ENCODE measurements around the gene AAMDC. TPM values are rescaled to one million over a fixed set of nuclear protein-coding genes. Genes with fewer than 3 reads are reported as not detected.
"Not testable (repeated sequence)": the region's sequence is repeated elsewhere in the genome, so short reads cannot be mapped to it uniquely, and the experiment has no call there.

The AAMDC gene
- total RNA-seq, 1 experiment from 2014 or later, result 20.7 TPM

- Histone ChIP-seq H3K14ac (ENCODE audit: insufficient read depth, low read length) (no peak overlapping the region), H3K23me2 (ENCODE audit: insufficient read length, low read depth, low read length, poor library complexity, severe bottlenecking) (no peaks in the 10 kb centered on the region), H4K5ac (ENCODE audit: insufficient read length, low read depth, low read length) (no peak overlapping the region), H2BK20ac (ENCODE audit: low read depth, low read length, poor library complexity, severe bottlenecking) (no peak overlapping the region), H2BK5ac (ENCODE audit: insufficient read length, low read length) (no peak overlapping the region), H3K27ac (ENCODE audit: insufficient read length, low read depth, low read length) (no peak overlapping the region), H3K27me3 (ENCODE audit: insufficient read depth, low read length) (no peaks in the 10 kb centered on the region), H4K20me1 (ENCODE audit: control insufficient read depth, insufficient read depth, insufficient read length) (no peaks in the 10 kb centered on the region), H2BK12ac (ENCODE audit: insufficient read length, low read depth, low read length) (no peak overlapping the region), H2BK120ac (ENCODE audit: low read depth, low read length, poor library complexity, severe bottlenecking) (no peak overlapping the region), H2BK15ac (ENCODE audit: low read depth, low read length) (no peak overlapping the region), H3K9ac (ENCODE audit: extremely low read depth, insufficient read length, low read length) (no peak overlapping the region), H4K91ac (ENCODE audit: insufficient read length, low read depth, low read length) (no peak overlapping the region), H3T11ph (ENCODE audit: low read length) (no peak overlapping the region), H3K18ac (ENCODE audit: insufficient read length, low read depth, low read length) (no peak overlapping the region), H3K4ac (ENCODE audit: low read depth, low read length) (no peak overlapping the region), H3K79me1 (ENCODE audit: insufficient read depth, low read depth, low read length, poor library complexity, severe bottlenecking) (no peaks in the 10 kb centered on the region), H3K79me2 (ENCODE audit: insufficient read depth, low read length) (no peaks in the 10 kb centered on the region), H3K23ac (ENCODE audit: insufficient read length, low read depth, low read length) (no peak overlapping the region), H3K4me1 (ENCODE audit: insufficient read depth, low read length) (no peaks in the 10 kb centered on the region), H2AFZ (ENCODE audit: low read length) (no peak overlapping the region), H3K4me2 (ENCODE audit: insufficient read depth, insufficient read length, low read length) (no peak overlapping the region), H4K8ac (replicated peaks; ENCODE audit: insufficient read length, low read depth, low read length) (no peak overlapping the region), H3K9me3 (ENCODE audit: control insufficient read depth, low read depth, low read length) (peaks cover 22% of the 10 kb centered on the region), H2AK5ac (ENCODE audit: insufficient read length, low read length) (no peak overlapping the region), H3K56ac (ENCODE audit: insufficient read length, low read depth, low read length) (no peak overlapping the region)
- no CpG with 5 or more reads among the region's 2 CpGs for WGBS (ENCODE audit: extremely low coverage, insufficient read length, low lambda C conversion rate)
- Mint-ChIP-seq H3K36me3 (ENCODE audit: insufficient read depth in 1 of 3, low read depth in 3 of 3) (peaks cover 50 to 59% (median 54%) of the 10 kb centered on the region in 3 experiments), H3K4me1 (peaks cover 2 to 4% of the 10 kb centered on the region in 2 experiments), H3K9me3 (peaks cover 42 to 47% of the 10 kb centered on the region in 2 experiments), H3K27ac (no peak overlapping the region; a peak in 1 of 7 replicates), H3K27me3 (ENCODE audit: low read depth) (peaks cover 2% of the 10 kb centered on the region), H3K4me3 (no peak overlapping the region)
- no peak for DNase-seq
- no peak for TF ChIP-seq CTCF (conservative IDR thresholded peaks at IDR 0.05)
Measured at GRCh38 chr11:77854838-77855237, 33.9 kb downstream of the AAMDC start.

GRCh38 chr11:77857906-77858457 is 37.0 kb downstream of the AAMDC start:
- no CpG with 5 or more reads among the region's 10 CpGs for whole genome bisulfite sequencing (ENCODE audit: extremely low coverage, insufficient read length, low lambda C conversion rate)
- not testable (repeated sequence) for H3K27me3 Mint-ChIP-seq (ENCODE audit: low read depth); H2AFZ ChIP-seq (ENCODE audit: low read length)

More at GRCh38 chr11:77857906-77858457, 37.0 kb downstream of the AAMDC start:
- H2BK15ac ChIP-seq (ENCODE audit: low read depth, low read length); H3K4me3 Mint-ChIP-seq; H4K5ac ChIP-seq (ENCODE audit: insufficient read length, low read depth, low read length); DNase-seq; H3K79me1 ChIP-seq (ENCODE audit: insufficient read depth, low read depth, low read length, poor library complexity, severe bottlenecking); H2BK5ac ChIP-seq (ENCODE audit: insufficient read length, low read length); H3K4me1 Mint-ChIP-seq; H3K27ac ChIP-seq (ENCODE audit: insufficient read length, low read depth, low read length); H4K91ac ChIP-seq (ENCODE audit: insufficient read length, low read depth, low read length); H3K23me2 ChIP-seq (ENCODE audit: insufficient read length, low read depth, low read length, poor library complexity, severe bottlenecking); H3K23ac ChIP-seq (ENCODE audit: insufficient read length, low read depth, low read length); H3K4me1 ChIP-seq (ENCODE audit: insufficient read depth, low read length); H3K4me2 ChIP-seq (ENCODE audit: insufficient read depth, insufficient read length, low read length); H3K56ac ChIP-seq (ENCODE audit: insufficient read length, low read depth, low read length); H3K18ac ChIP-seq (ENCODE audit: insufficient read length, low read depth, low read length); H4K20me1 ChIP-seq (ENCODE audit: control insufficient read depth, insufficient read depth, insufficient read length); H2BK120ac ChIP-seq (ENCODE audit: low read depth, low read length, poor library complexity, severe bottlenecking); H4K8ac ChIP-seq (replicated peaks; ENCODE audit: insufficient read length, low read depth, low read length); H2BK20ac ChIP-seq (ENCODE audit: low read depth, low read length, poor library complexity, severe bottlenecking); H3K27ac Mint-ChIP-seq; H3K27me3 ChIP-seq (ENCODE audit: insufficient read depth, low read length); H3K14ac ChIP-seq (ENCODE audit: insufficient read depth, low read length); H3K9ac ChIP-seq (ENCODE audit: extremely low read depth, insufficient read length, low read length); H3T11ph ChIP-seq (ENCODE audit: low read length); H3K79me2 ChIP-seq (ENCODE audit: insufficient read depth, low read length); H2AK5ac ChIP-seq (ENCODE audit: insufficient read length, low read length); H3K4ac ChIP-seq (ENCODE audit: low read depth, low read length); H2BK12ac ChIP-seq (ENCODE audit: insufficient read length, low read depth, low read length): not testable (repeated sequence)
- Mint-ChIP-seq H3K36me3 (ENCODE audit: insufficient read depth in 1 of 3, low read depth in 3 of 3) (peaks cover 38 to 46% (median 46%) of the 10 kb centered on the region in 3 experiments), H3K9me3 (peaks cover 39 to 40% of the 10 kb centered on the region in 2 experiments)
- H3K9me3 ChIP-seq (ENCODE audit: control insufficient read depth, low read depth, low read length), result peaks cover 22% of the 10 kb centered on the region

Measured in H9 (cell line).